Tongue (tissue), 2 donors: ENCODE measurements around the gene HOXB1. TPM values are rescaled to one million over a fixed set of nuclear protein-coding genes. Genes with fewer than 3 reads are reported as not detected.
A peak's percentile ranks its signal among the peaks of the same experiment; 100 is the strongest.

ENCODE experiments used
- DNase-seq: peaks from one replicate; pipeline ENCODE4 v3.0.0-alpha.2; 2015
- total RNA-seq: library from RNA; depleted of rRNA; stranded (reverse); fragments of >200 nt; gene quantifications from one replicate; pipeline ENCODE4 v1.2.3, GENCODE V29; 2014

Gene HOXB1
- total RNA-seq, 1 donor from 2014 or later, result not detected

- DNase-seq, result peak; percentile 36
These were observed 23.8 kb upstream of the HOXB1 start for GRCh38 chr17:48554412-48555257.

DNA sequence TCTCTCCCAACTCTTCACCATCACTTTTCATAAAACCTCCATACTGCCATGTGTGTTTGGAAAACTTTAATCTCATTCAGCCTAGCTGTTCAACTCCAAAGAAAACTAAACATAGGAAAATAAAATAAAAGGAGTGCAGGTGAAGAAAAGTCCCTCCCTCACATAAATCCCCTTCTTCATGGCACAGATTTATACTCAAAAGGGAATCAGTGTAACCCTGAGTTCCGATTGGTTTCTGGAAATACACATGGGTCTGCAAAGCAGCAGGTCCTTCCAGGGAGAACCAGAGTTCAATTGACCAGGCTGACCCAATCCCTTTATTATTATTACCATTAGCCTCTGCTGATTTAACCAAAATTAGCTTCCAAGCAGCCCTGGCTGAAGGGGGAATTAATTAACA is 23.0 kb upstream of the HOXB1 start:
- peak; percentile 3 for DNase-seq

GRCh38 chr17:48553190-48553547 is 22.4 kb upstream of the HOXB1 start:
- peak; percentile 5 for DNase-seq

- DNase-seq, result peak; percentile 28
These were observed 21.8 kb upstream of the HOXB1 start for GRCh38 chr17:48552466-48553189.

DNA sequence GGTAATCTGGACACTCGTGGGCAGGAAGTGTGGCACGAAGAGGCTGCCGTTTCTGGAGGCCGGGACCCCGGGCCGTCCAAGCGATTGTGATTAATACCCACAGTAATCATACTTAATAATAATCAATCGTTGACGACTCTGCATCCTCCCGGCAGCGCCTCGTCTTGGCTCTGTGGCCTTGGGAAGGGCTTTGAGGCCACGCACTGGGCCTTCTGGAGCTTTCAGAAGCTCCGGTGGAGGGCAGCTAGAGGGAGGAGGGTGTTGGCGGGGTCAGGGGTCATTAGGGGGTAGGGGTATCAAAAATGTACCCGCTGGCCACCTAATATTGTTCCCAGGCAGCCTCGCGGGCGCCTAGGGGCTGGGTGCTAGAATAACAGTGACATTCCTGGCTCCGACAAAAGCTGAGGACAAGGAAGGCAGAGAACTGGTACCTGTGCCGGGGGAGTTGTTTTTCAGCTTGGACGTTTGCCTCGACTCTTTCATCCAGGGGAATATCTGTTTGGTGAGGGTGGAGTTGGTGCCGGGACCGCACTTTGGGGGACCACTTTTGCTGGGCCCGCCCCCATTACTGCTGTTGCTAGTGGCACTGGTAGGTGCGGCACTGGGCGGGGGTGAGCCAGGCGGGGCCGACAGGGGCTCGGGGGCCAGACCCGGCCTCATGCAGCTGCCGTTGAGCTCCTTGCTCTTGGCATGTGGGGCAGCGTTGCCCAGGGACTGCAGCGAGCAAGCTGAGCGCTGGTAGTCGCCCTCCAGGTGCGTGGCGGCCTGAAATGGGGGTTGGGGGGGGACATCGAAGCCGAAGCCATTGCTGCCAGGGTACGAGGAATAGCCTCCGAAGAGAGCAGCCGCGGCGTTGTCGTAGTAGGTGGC is 21.0 kb upstream of the HOXB1 start:
- peak; percentile 42 for DNase-seq

DNA sequence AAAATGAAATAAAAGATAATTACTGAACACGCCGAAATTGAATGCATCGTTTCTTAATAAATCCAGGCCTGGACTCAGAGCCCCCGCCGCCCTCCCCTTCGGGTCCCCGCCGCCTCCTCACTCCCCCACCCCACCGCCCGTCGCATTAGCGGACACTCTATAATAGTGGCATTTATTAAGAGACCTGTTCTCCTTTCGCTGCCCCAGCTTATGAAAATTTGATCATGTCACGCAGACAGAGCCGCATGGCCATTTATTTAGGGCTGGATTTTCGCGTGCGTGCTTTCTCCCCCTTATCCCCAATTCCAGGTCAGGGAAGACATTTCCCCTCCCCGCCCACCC is 20.4 kb upstream of the HOXB1 start:
- peak; percentile 9 for DNase-seq

DNA sequence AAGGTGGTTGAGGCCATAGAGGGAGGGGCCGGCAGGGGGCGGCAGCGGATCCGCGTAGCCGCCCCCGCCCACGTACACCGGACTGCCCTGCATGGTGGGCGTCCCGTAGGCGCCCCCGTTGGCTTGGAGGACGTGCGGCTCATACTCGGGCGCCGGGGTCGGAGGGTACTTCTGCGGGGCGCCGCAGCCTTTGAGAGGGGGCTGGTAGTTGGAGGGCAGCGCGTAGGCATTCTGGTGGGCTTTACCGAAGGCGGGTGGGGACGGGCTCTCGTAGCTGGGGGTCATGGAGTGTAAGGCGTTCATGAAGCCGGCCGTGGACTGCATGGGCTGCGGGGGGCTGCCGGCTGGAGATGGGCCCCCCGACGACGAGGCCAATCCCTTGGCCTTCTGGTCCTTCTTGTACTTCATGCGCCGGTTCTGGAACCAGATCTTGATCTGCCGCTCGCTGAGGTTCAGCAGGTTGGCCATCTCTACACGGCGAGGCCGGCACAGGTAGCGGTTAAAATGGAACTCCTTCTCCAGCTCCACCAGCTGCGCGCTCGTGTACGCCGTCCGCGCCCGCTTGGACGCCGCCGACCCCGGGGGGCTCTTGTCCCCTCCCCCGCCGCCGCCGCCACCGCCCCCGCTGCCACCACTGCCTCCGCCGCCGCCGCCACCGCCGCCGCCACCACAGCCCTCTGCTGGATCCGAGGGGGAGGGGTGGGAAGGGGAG is 19.8 kb upstream of the HOXB1 start:
- no peak for DNase-seq

DNA sequence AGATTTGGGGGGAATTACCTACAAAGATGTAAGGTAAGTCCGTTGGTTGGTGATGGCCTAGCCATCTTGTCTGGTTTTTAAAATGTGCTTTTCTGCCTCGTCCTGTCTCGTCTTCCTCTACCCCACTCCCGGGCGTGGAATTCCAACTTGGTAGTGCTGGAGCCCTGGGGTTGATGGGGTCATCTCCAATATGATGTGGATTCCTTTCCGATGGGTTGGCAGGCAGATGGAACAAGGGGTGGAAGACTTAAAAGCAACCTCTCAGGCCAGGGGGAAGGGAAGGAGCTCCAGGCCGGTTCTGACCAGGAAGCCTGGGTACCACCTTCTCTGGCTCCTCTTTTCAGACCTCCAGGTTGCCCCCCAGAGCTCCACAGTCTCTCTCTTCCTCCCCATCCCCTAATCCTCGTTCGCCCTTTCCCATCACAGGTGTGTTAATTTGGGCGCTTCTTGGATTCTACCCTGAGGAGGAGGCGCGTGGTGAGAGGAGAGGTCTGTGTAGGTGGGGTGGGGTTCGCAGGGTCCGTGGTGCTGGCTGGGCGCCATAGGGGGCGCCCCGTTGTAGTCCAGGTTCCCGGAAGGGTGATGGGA is 19.2 kb upstream of the HOXB1 start:
- DNase-seq, result no peak

GRCh38 chr17:48549281-48549630 is 18.4 kb upstream of the HOXB1 start:
- DNase-seq, result no peak

DNA sequence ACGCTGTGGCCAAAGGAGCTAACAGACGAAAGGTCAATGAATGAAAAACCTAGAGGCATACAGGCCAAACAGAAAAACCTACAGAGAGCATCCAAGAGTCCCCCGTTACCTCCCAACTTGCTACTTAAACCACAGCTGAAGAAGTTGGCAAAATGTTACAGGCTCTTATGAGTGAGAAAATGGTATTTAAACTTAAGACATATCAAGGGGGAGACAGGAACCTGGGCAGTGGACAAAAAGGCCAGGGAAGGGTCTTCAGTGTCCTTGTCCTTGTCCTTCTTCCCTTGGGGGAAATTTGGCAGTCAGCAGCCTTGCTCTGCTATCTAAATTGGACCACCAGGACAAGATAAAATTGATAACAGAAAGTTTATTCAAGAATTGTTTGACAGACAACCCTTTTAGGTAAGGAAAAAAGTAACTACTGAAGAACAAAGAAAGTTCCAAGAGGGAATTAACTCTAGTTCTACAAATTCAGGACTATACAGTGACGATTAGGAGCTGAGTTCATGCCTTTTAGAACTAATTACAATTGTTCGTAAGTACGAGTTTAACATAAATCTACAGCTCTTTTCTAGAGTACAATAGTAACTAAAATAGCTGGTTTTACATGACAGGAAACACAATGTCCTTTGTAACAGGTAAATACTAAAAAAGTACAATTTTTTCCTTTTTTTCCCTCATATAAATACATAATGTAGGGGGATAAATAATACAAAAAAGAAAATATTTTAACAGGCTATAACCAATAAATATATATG is 17.9 kb upstream of the HOXB1 start:
- no peak for DNase-seq

GRCh38 chr17:48547808-48548522 is 17.2 kb upstream of the HOXB1 start:
- DNase-seq, result peak; percentile 68

DNA sequence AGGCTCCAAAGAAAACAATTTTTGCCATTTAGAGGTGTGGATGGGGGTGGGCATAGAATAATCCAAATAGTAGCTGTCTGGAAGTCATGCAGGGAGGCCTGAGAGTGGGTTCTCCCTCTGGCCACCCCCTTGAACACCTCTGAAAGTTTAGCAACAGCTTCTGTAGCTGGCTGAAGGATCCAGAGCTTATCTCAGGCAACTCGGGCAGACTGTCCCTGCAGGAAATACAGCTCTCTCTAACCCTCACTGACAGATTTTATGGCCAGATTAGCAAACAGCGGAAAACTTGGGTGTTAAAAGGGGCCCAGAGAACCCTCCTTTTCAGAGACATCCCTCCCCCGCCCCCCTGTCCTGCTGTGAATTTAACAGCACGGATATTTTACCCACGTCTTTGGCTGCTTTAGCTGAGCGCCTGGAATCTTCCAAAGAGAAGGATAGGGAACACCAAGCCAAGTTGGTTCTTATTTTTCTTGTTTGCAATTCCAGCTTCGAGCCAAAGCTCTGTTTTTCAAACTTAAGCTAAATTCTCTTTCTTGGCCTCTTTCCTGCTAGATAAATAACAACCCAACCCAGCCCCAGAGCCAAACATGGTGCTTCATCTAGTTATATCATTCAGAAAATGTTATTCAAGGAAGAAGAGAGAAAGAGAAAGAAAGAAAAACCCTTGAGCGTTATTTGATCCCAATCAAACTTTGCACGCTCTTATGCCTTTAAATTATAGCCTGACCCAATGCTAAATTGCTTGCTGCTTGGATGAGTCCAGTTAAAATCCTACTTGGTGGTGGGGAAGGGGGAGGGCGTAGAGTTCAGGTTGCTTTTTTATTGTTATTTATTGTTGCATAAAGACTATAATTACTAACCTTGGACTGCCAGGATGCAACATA is 16.4 kb upstream of the HOXB1 start:
- peak; percentile 71 for DNase-seq

DNA sequence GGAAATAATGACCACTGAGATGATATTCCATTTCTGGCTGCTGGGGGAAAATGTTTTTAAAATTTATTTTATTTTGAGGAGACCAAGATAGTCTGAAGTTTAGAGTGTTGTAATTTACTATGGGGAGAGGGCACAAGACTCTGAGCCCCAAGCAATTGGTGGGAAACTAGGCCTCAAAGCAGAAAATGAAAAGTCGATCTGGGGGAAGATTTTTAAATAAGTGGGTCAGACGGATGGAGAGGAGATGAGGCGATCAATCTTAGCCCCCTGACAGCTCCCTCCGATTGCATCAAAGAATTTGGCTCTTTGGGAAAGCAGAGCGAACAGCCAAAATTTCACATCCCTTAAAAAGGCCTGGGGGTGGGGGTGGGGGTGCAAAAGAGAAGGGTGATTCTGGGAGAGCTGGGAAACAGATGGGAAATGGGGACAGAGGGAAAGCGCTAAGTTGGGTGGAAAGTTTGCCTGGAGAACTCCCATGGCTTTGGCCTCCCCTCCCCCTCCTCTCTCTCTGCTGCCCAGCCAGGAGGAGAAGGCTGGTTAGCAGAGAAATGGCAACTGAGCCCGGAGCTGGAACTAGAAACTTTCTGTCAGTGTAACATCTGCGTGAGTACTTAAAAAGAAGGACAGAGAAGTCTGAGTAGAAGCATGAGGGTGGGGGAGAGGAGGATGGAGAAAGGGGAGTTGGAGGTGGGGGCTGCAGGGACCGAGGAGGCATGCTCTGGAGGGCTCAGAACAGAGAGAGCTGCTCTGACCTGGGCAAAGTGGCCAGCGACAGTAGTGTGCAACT is 15.5 kb upstream of the HOXB1 start:
- peak; percentile 66 for DNase-seq

- DNase-seq, result no peak
These were observed 14.7 kb upstream of the HOXB1 start for GRCh38 chr17:48545539-48545938.

- DNase-seq, result peak; percentile 72
These were observed 14.2 kb upstream of the HOXB1 start, which contains the start of gene HOXB2 for GRCh38 chr17:48545022-48545375. HOXB2 (minus strand) TSS chr17:48545109; CDS start chr17:48544911, 198 bp downstream.

DNA sequence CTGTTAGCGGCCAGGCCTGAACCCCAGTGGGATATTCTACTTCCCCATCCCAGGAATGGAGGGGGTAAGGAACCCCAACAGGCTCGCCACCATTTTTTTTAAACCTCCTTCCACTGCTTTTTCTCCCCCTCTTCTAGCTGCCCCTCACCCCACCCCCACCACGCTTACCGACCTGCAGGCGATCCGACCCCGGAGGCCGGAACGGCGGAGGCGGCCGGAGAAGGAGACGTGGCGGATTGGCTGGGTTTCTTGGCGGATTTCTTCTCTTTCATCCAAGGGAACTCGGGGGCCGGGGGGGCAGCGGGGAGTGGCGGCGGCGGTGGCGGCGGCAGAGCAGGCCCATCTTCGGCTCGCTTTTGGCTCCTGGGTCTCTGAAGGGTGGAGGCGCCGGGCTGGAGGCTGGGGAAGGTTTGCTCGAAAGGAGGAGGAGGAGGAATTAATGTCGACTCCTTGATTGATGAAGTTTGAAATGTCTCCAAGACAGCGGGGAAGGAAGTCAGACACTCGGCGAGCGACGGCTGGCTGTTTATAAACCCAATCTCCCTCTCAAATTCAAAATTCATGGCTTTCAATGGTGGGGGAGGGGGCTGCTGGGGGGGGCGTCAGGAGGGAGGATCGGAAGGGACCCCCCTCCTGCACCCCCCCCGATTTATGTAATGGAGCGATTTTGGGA is 13.7 kb upstream of the HOXB1 start:
- peak; percentile 77 for DNase-seq

DNA sequence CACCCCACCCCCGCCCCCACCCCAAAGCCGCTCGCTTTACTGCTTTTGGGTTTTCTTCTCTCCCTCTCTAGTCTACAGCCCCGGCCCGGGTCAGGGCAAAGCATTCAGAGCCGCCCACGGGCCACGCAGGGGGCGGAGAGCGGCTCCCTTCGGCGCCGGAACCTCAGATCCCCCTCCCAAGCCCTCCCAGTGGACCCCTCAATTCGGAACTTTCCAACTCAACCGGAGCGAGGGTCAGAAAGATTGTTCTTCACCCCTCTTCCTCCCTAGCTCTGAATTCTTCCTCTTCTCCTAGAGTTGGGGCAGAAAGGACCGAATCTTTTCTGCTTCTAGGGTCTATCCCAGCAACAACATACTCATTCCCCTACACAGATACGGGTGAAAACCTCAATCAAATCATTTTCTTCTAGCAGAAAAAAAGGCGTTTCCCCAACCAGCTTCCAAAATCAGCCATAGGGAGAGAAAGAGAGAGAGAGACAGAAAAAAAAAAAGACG is 13.1 kb upstream of the HOXB1 start:
- DNase-seq, result no peak
